H9 (cell line): ENCODE data around the gene P2RX7. TPM values are rescaled to one million over a fixed set of nuclear protein-coding genes. Genes with fewer than 3 reads are reported as not detected.

ENCODE experiments used
- DNase-seq: peaks from one replicate; pipeline ENCODE4 v3.0.0-alpha.2; 2017
- H2AFZ ChIP-seq: one replicate; pipeline ENCODE4 v1.6.1; 2013; ENCODE audit warnings: mild to moderate bottlenecking, low read length, control low read depth, moderate library complexity
- H2AK5ac ChIP-seq: 2 replicates; pipeline ENCODE4 v1.6.1; 2013; ENCODE audit warnings: low read length, control low read depth, mixed read lengths; ENCODE audit not compliant: insufficient read length
- H2BK120ac ChIP-seq: one replicate; pipeline ENCODE4 v1.6.1; 2013; ENCODE audit warnings: low read depth, mild to moderate bottlenecking, low read length, control low read depth, inconsistent platforms; ENCODE audit not compliant: poor library complexity, severe bottlenecking
- H2BK12ac ChIP-seq: 2 replicates; pipeline ENCODE4 v1.6.1; 2013; ENCODE audit warnings: low read length, control low read depth, mixed read lengths, low read depth; ENCODE audit not compliant: insufficient read length
- H2BK15ac ChIP-seq: 2 replicates; pipeline ENCODE4 v1.6.1; 2013; ENCODE audit warnings: low read depth, low read length, control low read depth
- H2BK20ac ChIP-seq: one replicate; pipeline ENCODE4 v1.6.1; 2013; ENCODE audit warnings: low read depth, mild to moderate bottlenecking, low read length, control low read depth, inconsistent platforms; ENCODE audit not compliant: poor library complexity, severe bottlenecking
- H2BK5ac ChIP-seq: 2 replicates; pipeline ENCODE4 v1.6.1; 2013; ENCODE audit warnings: low read length, control low read depth, mixed read lengths; ENCODE audit not compliant: insufficient read length
- H3K14ac ChIP-seq: 2 replicates; pipeline ENCODE4 v1.6.1; 2013; ENCODE audit warnings: low read length, control low read depth; ENCODE audit not compliant: insufficient read depth
- H3K18ac ChIP-seq: 2 replicates; pipeline ENCODE4 v1.6.1; 2013; ENCODE audit warnings: low read depth, mild to moderate bottlenecking, mixed read lengths, low read length, control low read depth; ENCODE audit not compliant: insufficient read length
- H3K23ac ChIP-seq: 2 replicates; pipeline ENCODE4 v1.6.1; 2013; ENCODE audit warnings: low read length, control low read depth, mixed read lengths, low read depth; ENCODE audit not compliant: insufficient read length
- H3K23me2 ChIP-seq: 2 replicates; pipeline ENCODE4 v1.6.1; 2013; ENCODE audit warnings: low read depth, mild to moderate bottlenecking, mixed read lengths, low read length, control low read depth; ENCODE audit not compliant: insufficient read length, poor library complexity, severe bottlenecking
- H3K27ac ChIP-seq: 2 replicates; pipeline ENCODE4 v1.5.1; 2013; ENCODE audit warnings: low read length, control low read depth, mixed read lengths, low read depth; ENCODE audit not compliant: insufficient read length
- H3K27me3 ChIP-seq: 2 replicates; pipeline ENCODE4 v1.6.1; 2013; ENCODE audit warnings: low read length, control low read depth, inconsistent platforms; ENCODE audit not compliant: insufficient read depth
- H3K4ac ChIP-seq: 2 replicates; pipeline ENCODE4 v1.6.1; 2013; ENCODE audit warnings: low read depth, mild to moderate bottlenecking, control low read depth, inconsistent platforms, low read length, moderate library complexity
- H3K4me1 ChIP-seq: 2 replicates; pipeline ENCODE4 v1.6.1; 2013; ENCODE audit warnings: low read length, control low read depth, inconsistent platforms; ENCODE audit not compliant: insufficient read depth
- H3K4me2 ChIP-seq: 2 replicates; pipeline ENCODE4 v1.6.1; 2013; ENCODE audit warnings: low read length, control low read depth, mixed read lengths; ENCODE audit not compliant: insufficient read length, insufficient read depth
- H3K56ac ChIP-seq: 2 replicates; pipeline ENCODE4 v1.6.1; 2013; ENCODE audit warnings: low read depth, mild to moderate bottlenecking, mixed read lengths, low read length, control low read depth; ENCODE audit not compliant: insufficient read length
- H3K79me1 ChIP-seq: 2 replicates; pipeline ENCODE4 v1.6.1; 2013; ENCODE audit warnings: low read depth, mild to moderate bottlenecking, moderate library complexity, low read length, control low read depth, inconsistent platforms; ENCODE audit not compliant: insufficient read depth, poor library complexity, severe bottlenecking
- H3K79me2 ChIP-seq: 2 replicates; pipeline ENCODE4 v1.6.1; 2013; ENCODE audit warnings: low read length, control low read depth, inconsistent platforms; ENCODE audit not compliant: insufficient read depth
- H3K9ac ChIP-seq: 2 replicates; pipeline ENCODE4 v1.6.1; 2013; ENCODE audit warnings: low read length, control low read depth, mixed read lengths; ENCODE audit not compliant: insufficient read length; ENCODE audit errors: extremely low read depth
- H3K9me3 ChIP-seq: one replicate; pipeline ENCODE4 v1.6.1; 2013; ENCODE audit warnings: low read depth, low read length, inconsistent platforms; ENCODE audit not compliant: control insufficient read depth
- H3T11ph ChIP-seq: one replicate; pipeline ENCODE4 v1.6.1; 2013; ENCODE audit warnings: mild to moderate bottlenecking, low read length, control low read depth, inconsistent platforms
- H4K20me1 ChIP-seq: one replicate; pipeline ENCODE4 v1.6.1; 2013; ENCODE audit not compliant: control insufficient read depth, insufficient read length, insufficient read depth
- H4K5ac ChIP-seq: 2 replicates; pipeline ENCODE4 v1.6.1; 2013; ENCODE audit warnings: low read depth, mild to moderate bottlenecking, mixed read lengths, low read length, control low read depth; ENCODE audit not compliant: insufficient read length
- H4K8ac ChIP-seq: replicated peaks from 2 replicates; pipeline ENCODE4 v1.6.1; 2013; ENCODE audit warnings: low read length, control low read depth, mixed read lengths, low read depth; ENCODE audit not compliant: insufficient read length
- H4K91ac ChIP-seq: 2 replicates; pipeline ENCODE4 v1.6.1; 2013; ENCODE audit warnings: low read depth, mild to moderate bottlenecking, moderate library complexity, mixed read lengths, low read length, control low read depth; ENCODE audit not compliant: insufficient read length
- H3K27ac Mint-ChIP-seq, 3 experiments: 2 replicates in 2 of 3; 3 replicates in 1 of 3; pipeline ENCODE4 v1.8.0; 2020 to 2021; ENCODE audit warnings: mixed read lengths in 3 of 3, mild to moderate bottlenecking in 1 of 3, moderate library complexity in 1 of 3
- H3K27me3 Mint-ChIP-seq: 2 replicates; pipeline ENCODE4 v1.8.0; 2021; ENCODE audit warnings: low read depth, mild to moderate bottlenecking, moderate library complexity, mixed read lengths
- H3K36me3 Mint-ChIP-seq, 3 experiments: 2 replicates in 2 of 3; 3 replicates in 1 of 3; pipeline ENCODE4 v1.8.0; 2020 to 2021; ENCODE audit warnings: low read depth in 3 of 3, mixed read lengths in 3 of 3; ENCODE audit not compliant: insufficient read depth in 1 of 3
- H3K4me1 Mint-ChIP-seq, 2 experiments: 2 replicates each; pipeline ENCODE4 v1.8.0; 2020; ENCODE audit warnings: mixed read lengths in 2 of 2
- H3K4me3 Mint-ChIP-seq, 2 experiments: 2 replicates in 1 of 2; 3 replicates in 1 of 2; pipeline ENCODE4 v1.8.0; 2020 to 2021; ENCODE audit warnings: mild to moderate bottlenecking in 2 of 2, mixed read lengths in 2 of 2, moderate library complexity in 1 of 2
- H3K9me3 Mint-ChIP-seq, 2 experiments: 2 replicates in 1 of 2; 3 replicates in 1 of 2; pipeline ENCODE4 v1.8.0; 2020; ENCODE audit warnings: mild to moderate bottlenecking in 2 of 2, mixed read lengths in 2 of 2, moderate library complexity in 1 of 2
- WGBS: extraction: QIAGEN DNeasy Blood & Tissue Kit; methylation state at CpG from one replicate; pipeline ENCODE4 v1.1.7; 2013; ENCODE audit warnings: missing lambda C conversion rate, low lambda C conversion rate, mixed read lengths; ENCODE audit not compliant: insufficient read length; ENCODE audit errors: extremely low coverage; 5-methylcytosine and 5-hydroxymethylcytosine counted together
- total RNA-seq: library from RNA; stranded (reverse); gene quantifications from 2 replicates; pipeline ENCODE4 v1.2.1, GENCODE V29; 2021
- TF ChIP-seq, protein P1 (sequence below): fragments of 200-600 bp; sonication (generic); conservative IDR thresholded peaks from 3 replicates; pipeline ENCODE4 v1.8.0; 2021; ENCODE audit warnings: antibody characterized with exemption, mild to moderate bottlenecking

P2RX7 gene
- total RNA-seq, 1 experiment from 2014 or later: 0.09 TPM

GRCh38 chr12:121129811-121130147 lies 2.9 kb upstream of the P2RX7 start:
- Mint-ChIP-seq H3K27ac (no peak overlapping the region), H3K27me3 (peaks cover 56% of the 10 kb centered on the region), H3K4me1 (peaks cover 13 to 16% of the 10 kb centered on the region in 2 experiments), H3K36me3 (no peaks in the 10 kb centered on the region), H3K9me3 (no peaks in the 10 kb centered on the region; a peak in 1 of 5 replicates), H3K4me3 (no peak overlapping the region)
- no peak overlapping the region for H2BK12ac ChIP-seq
- no peaks in the 10 kb centered on the region for H3K27me3 ChIP-seq
- no peak overlapping the region for H3K14ac ChIP-seq
- no peak overlapping the region for H3K9ac ChIP-seq
- no peak overlapping the region for H2BK120ac ChIP-seq
- H3K23ac ChIP-seq: no peak overlapping the region
- H4K5ac ChIP-seq: no peak overlapping the region
- no peak for DNase-seq
- no peak overlapping the region for H3K4ac ChIP-seq
- H3K79me2 ChIP-seq: no peaks in the 10 kb centered on the region
- no peak overlapping the region for H4K91ac ChIP-seq
- H2BK15ac ChIP-seq: no peak overlapping the region
- peaks cover 6% of the 10 kb centered on the region for H3K23me2 ChIP-seq
- no peaks in the 10 kb centered on the region for H3K4me1 ChIP-seq
- no peak overlapping the region for H3K27ac ChIP-seq
- no peak overlapping the region for H3K4me2 ChIP-seq
- H2AFZ ChIP-seq: no peak overlapping the region
- H4K20me1 ChIP-seq: no peaks in the 10 kb centered on the region
- H3K79me1 ChIP-seq: no peaks in the 10 kb centered on the region
- H3K18ac ChIP-seq: no peak overlapping the region
- no peak overlapping the region for H3T11ph ChIP-seq
- WGBS: no CpG with 5 or more reads among the region's 4 CpGs
- no peak overlapping the region for H3K56ac ChIP-seq
- no peak overlapping the region for H4K8ac ChIP-seq
- TF ChIP-seq, protein P1, sequence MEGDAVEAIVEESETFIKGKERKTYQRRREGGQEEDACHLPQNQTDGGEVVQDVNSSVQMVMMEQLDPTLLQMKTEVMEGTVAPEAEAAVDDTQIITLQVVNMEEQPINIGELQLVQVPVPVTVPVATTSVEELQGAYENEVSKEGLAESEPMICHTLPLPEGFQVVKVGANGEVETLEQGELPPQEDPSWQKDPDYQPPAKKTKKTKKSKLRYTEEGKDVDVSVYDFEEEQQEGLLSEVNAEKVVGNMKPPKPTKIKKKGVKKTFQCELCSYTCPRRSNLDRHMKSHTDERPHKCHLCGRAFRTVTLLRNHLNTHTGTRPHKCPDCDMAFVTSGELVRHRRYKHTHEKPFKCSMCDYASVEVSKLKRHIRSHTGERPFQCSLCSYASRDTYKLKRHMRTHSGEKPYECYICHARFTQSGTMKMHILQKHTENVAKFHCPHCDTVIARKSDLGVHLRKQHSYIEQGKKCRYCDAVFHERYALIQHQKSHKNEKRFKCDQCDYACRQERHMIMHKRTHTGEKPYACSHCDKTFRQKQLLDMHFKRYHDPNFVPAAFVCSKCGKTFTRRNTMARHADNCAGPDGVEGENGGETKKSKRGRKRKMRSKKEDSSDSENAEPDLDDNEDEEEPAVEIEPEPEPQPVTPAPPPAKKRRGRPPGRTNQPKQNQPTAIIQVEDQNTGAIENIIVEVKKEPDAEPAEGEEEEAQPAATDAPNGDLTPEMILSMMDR: no peak
- no peak overlapping the region for H2BK5ac ChIP-seq
- no peak overlapping the region for H2BK20ac ChIP-seq
- H3K9me3 ChIP-seq: no peaks in the 10 kb centered on the region
- H2AK5ac ChIP-seq: no peak overlapping the region
